ENCODE measurements around the gene AGBL1.
A peak's percentile ranks its signal among the peaks of the same experiment; 100 is the strongest.

AGBL1 gene

GRCh38 chr15:86317384-86317740, 237.7 kb downstream of the AGBL1 start:
- DNase-seq (ENCODE audit: low spot score), result no peak

DNA sequence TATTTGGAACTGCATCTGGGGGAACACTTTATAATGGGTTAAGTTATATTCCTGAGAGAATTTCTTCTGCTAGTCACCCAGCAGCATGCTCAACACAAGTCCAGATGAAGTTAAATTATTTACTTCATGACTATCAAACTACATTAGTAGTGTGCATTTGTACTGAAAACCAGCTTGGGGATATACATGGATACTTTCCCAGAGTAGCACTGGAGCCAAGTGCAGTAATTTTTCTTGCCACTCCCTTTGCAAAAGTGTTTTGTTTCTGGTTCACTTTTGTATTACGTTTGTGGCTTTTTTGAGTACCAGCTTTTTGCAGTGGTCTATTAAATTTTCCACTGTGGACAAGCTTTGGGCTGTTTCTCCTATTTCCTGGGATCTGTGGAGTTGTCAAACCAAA, 243.0 kb downstream of the AGBL1 start:
- DNase-seq (ENCODE audit: low spot score), result no peak

DNA sequence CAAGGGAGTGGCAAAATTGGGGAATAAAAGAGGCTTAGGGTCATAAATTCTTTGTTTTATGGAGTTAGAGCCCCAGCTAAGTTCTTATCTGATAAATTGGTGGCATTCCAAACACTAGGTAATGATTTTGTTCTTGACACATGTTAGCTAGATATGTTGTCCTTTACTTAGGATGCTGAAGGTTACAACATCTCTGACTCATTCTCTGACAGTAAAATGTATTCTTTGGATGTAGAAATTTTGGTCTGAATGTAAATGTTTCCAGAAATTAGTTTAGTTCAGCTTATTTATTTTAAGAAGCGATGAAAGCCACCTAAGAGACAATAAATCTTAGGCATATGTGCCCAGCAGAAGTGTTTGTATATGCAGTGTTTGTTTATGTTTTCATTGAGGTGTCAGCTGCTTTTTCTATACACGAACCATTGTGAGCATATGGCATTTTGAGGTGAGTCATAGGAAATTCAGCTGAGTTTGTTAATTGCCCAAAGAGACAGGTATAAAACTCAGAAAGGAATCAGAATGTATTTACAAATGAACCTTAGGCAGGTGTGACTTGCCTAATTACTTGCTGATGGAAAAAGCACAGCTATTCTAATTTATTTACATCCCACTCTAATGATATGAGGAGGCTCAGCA, 247.7 kb downstream of the AGBL1 start:
- DNase-seq (ENCODE audit: low spot score), result no peak

DNA sequence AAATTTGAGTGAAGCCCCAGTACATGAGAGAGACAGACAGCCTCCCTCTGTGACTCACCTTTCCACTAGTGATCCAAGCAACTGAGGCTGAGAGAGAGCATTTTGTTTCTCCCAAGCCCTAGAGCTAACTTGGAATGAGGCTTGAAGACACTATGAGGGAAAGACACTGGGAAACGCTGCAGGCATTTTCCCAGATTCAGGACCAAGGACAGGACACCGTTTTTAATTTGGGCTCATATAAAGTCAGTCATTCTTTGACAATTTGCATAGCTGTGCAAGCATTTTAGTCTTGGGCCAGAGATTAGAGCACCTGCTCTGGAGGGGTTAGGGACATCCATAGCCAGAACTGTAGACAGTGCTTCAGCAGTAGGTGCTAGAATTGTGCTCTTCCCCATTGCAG, 249.0 kb downstream of the AGBL1 start:
- DNase-seq (ENCODE audit: low spot score), result no peak

DNA sequence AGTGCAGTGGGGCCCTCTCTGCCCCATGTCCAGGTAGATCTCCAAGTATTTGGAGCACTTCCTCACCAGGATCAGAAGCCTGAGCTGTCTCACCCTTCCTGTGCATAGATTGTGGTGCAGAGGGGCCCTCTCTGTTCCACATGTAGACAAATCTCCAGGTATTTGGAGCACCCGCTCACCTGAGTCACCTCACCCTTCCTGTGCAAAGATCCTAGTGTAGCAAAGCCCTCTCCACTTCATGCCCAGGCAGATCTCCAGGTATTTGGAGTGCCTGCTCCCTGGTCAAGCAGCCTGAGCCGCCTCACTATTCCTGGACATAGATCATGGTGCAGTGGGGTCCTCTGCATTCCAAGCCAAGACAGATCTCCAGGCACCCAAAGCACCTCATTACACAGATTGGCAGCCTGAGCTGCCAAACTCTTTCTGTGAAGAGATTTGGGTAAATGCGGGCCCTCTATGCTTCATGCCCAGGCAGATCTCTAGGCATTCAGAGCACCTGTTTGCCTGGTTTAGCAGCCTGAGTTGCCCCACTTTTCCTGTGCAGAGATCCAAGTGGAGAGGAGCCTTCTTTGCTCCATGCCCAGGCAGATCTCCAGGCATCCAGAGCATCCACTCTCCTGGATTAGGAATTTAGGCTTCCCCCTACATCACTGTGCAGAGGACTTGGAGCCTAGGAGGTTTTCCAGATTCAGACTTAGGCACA, 249.8 kb downstream of the AGBL1 start:
- no peak for DNase-seq (ENCODE audit: low spot score)

DNA sequence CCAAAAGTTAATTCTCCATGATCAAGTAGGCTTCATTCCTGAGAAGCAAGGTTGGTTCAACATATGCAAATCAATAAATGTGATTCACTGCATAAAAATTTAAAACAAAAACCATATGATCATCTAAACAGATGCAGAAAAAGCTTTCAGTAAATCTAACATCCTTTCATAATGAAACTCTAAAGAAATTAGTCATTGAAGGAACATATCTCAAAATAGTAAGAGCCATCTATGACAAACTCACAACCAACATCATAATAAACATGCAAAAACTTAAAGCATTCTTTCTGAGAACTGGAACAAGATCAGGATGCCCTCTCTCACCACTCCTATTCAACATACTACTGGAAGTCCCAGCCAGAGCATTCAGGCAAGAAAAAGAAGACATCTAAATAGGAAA, 254.1 kb downstream of the AGBL1 start:
- no peak for DNase-seq (ENCODE audit: low spot score)

GRCh38 chr15:86336051-86336788, 256.5 kb downstream of the AGBL1 start:
- DNase-seq (ENCODE audit: low spot score), result no peak

DNA sequence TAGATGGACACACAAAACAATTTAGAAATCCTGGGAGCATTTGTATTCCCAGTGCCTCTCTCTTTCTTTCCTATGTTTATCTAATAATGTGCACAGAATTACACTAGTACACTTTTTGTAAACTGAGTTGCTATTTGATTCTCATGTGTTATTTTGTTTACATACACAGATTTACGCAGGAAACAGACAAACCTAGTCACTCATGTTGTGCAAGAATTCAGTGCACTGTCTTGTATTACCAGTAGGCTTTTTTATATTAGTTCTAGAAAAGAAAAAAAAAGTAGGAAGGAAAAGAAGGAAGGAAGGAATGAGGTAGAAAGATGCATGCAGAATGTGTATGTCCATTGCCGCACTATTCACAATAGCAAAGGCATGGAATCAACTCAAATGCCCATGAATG, 257.4 kb downstream of the AGBL1 start:
- no peak for DNase-seq (ENCODE audit: low spot score)

GRCh38 chr15:86347245-86347644, 267.6 kb downstream of the AGBL1 start:
- DNase-seq (ENCODE audit: low spot score), result no peak

DNA sequence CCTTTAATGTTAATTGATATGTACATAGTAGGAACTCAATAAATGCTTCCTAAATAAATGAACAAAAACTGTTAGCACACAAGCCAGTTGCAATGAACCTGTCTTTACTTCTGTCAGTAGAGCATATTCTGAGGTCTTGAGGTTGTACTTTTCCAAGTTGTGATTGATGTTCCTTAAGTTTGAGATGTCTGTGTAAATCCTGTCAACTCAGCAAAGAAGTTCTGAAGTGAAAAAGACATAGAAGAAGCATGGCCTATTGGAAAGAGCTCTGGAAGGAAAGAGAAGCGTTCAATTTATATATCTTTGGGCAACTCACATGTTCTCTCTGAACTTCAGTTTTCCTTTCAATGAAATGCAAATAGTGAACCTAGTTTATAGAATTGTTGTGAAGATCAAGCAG, 269.9 kb downstream of the AGBL1 start:
- DNase-seq (ENCODE audit: low spot score), result no peak

DNA sequence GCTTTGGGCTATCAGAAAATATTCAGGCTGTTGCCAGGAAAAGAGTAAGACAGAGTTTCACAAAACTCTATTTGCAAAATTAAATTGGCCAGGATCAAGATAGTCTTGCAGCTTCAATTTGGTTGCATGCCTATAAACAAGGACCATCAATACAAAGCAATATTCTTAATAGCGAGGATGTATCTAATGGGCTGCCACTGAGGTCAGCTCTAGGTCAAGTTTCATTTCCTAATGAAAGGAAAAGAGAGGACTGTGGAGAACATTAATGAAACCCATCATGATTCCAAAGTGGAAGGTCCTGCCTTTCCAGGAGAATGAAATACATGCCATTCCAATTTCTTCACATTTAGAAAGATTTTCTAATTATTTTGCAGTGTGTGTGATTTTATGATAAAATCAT, 273.5 kb downstream of the AGBL1 start:
- no peak for DNase-seq (ENCODE audit: low spot score)

DNA sequence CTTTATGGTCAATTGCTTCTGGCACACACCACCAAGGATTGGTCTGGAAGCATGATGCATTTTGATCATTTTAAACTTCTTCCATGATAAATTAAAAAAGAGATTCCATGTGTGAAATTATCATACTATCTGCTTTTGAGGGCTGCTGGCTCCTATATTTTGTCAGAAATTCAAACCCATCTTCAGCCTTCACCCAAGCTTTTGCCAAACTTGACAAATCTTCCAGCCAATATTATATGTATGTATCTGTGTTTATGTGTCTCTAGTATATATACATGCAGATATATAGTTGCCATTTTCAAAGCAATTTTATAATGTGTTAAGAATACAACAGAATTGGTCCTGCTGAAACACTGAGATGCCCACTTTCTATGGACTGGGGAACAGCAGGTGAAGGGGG, 275.7 kb downstream of the AGBL1 start:
- no peak for DNase-seq (ENCODE audit: low spot score)

GRCh38 chr15:86355801-86356200, 276.1 kb downstream of the AGBL1 start:
- DNase-seq (ENCODE audit: low spot score), result peak; percentile 8

- peak; percentile 23 for DNase-seq (ENCODE audit: low spot score)
These were observed 282.9 kb downstream of the AGBL1 start for GRCh38 chr15:86362555-86362954.

GRCh38 chr15:86373147-86373546, 293.5 kb downstream of the AGBL1 start:
- DNase-seq (ENCODE audit: low spot score), result no peak

DNA sequence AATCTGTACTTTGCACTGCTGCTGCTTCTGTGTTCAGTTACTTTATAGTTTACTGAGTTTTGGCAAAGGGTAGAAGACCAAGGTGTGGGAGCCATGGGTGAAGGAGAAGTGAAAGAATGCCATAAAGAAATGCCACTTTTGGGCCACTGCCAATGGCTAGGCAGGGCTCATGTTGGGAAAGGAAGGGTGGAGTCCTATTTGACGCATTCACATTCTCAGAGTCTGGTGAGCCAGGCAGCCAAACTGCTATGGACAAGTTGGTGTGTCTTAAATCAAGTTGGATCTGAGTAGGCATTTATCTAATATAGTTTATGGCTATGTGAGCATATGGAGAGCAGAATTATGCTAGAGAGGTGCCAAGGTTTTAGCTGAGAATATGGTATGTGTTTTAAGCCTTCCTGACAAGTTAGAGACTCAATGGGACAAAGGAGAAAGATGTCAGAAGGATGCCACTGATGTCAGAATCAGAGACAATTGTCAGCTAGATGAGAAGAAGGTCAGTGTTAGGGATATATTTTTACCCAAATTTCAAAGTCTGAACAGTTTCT, 296.1 kb downstream of the AGBL1 start:
- no peak for DNase-seq (ENCODE audit: low spot score)

- DNase-seq (ENCODE audit: low spot score), result no peak
These were observed 298.2 kb downstream of the AGBL1 start for GRCh38 chr15:86377914-86378313.

DNA sequence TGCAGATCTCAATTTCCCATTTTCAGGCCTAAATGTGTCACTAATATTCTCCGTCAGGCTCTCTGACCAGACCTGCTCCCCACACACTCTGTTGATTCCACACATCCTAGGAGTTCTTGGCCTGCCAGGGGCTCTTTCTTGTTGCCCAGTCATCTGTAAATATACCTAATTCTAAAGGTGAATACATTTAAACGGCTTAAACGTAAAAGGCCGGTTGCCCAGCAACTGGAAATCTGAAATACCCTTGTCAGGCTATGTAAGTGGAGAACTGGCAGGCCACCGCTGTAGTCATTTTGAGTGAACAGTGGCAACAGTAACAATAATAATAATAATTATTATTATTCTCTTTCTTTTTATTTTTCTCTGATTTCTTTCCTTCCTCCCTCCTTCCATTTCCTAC, 302.7 kb downstream of the AGBL1 start:
- no peak for DNase-seq (ENCODE audit: low spot score)

GRCh38 chr15:86383611-86384010, 303.9 kb downstream of the AGBL1 start:
- DNase-seq (ENCODE audit: low spot score), result no peak

DNA sequence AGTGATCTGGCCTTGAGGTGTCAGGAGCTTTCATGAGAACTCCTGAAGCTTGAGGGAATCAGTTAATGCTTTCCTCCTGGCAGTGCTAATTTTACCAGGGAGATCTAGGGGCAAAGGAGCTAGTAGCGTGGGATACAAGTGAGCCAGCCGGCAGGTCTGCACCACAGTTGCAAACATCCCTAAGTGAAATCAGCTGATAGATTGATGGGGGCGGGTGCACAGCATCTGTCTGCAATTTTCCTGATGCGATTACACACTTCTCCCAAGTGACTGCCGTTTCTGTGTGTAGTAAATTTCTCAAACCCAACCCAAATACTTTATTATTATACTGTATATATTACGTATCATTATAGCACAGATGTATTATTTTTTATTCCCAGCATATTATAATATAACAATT, 304.5 kb downstream of the AGBL1 start:
- DNase-seq (ENCODE audit: low spot score), result no peak

DNA sequence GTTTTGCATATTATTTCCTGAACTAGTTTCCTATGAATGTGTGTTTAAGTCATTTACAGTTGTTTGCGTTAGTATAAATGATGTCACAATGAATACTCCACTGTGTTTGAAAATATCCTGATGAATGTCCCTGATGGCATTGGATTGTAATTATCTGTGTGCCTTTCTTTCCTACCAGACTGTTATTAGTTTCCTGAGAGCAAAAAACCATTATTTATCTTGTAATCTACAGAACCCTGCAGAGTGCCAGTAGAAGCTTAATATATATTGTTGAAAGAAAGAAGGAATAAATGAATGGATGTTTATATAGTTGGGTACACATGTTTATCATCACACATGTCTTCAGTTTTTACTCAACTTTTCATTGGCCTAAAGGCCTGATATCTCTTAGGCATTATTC, 312.6 kb downstream of the AGBL1 start:
- DNase-seq (ENCODE audit: low spot score), result no peak

- no peak for DNase-seq (ENCODE audit: low spot score)
These were observed 313.2 kb downstream of the AGBL1 start for GRCh38 chr15:86392874-86393273.

DNA sequence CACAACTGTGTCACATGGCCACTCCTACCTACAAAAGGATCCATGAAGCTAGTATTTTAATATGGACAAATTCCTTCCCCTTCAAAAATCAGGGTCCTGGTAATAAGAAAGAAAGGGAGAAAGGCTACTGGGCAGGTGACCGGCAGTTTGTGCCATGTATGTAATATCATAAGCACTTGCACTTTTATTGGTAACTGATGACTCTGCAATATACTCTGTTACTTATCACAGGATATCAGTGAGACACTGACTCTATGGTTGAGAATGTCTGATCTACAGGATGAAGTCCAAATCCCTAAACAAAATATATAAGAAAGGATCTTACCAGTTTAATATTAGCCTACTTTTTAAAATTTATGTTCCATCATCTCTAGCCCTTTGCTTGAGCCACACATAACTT, 315.2 kb downstream of the AGBL1 start:
- DNase-seq (ENCODE audit: low spot score), result no peak

Data from RKO (cell line).